ENCODE measurements around the gene MEGF10. TPM values are rescaled to one million over a fixed set of nuclear protein-coding genes. Genes with fewer than 3 reads are reported as not detected.
"Not testable (repeated sequence)": the region's sequence is repeated elsewhere in the genome, so short reads cannot be mapped to it uniquely, and the experiment has no call there.

The MEGF10 gene
- total RNA-seq, 2 experiments from 2014 or later, result not detected

DNA sequence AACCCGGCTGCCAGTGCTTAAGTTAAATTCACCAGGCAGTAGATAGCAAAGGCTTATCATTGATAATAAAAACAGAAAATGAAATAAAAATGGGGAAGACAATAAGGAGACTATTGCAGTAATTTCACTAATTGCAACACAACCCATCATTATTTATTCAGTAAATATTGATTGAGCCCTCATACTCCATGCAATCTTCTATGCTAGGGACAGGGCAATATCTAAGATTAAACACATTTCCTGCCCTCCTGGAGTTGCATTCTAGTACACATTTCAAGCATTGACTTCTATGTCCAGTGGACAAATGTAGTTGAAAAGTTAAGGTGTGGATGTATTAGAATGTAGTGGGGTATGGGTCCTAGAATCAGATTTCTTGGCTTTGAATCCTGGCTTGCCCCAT is 12.8 kb downstream of the MEGF10 start:
- POLR2A ChIA-PET, result no interaction called here
- H3K4me1 Mint-ChIP-seq (ENCODE audit: low read depth), result no peaks in the 10 kb centered on the region
- no peak overlapping the region for H3K27ac Mint-ChIP-seq
- CTCF ChIA-PET, result interaction anchor here (2.3 kb wide), 1 partner anchor 10 kb away, joined by 11 read pairs; no protein-coding TSS in a partner anchor
- DNase-seq, result no peak
- intact Hi-C loops (cut with micrococcal nuclease), result no loop called here
- H3K9me3 Mint-ChIP-seq, result no peaks in the 10 kb centered on the region
- no peaks in the 10 kb centered on the region for H3K36me3 Mint-ChIP-seq
- H3K27me3 Mint-ChIP-seq, result peaks cover 8% of the 10 kb centered on the region
- H3K4me3 Mint-ChIP-seq, result no peak overlapping the region

DNA sequence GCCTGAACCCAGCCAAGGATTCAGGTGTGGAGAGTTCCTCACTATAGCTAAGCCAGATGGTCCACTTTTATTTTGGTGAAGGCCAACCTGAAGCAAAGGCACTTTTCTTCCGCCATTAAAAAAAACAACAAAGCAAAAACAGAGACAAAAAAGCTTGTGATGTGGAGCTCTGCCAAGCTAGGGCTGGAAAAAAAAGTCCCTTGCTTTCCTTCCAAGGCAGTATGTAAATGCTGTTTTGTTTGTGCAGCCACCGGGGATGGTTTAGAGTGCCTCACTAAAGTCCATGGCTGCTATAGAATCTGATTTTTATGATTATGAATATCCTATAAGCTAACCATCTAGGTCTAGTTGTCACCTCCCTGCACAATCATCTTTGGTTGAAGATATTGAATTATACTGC is 14.9 kb downstream of the MEGF10 start:
- POLR2A ChIA-PET, result no interaction called here
- peaks cover 7% of the 10 kb centered on the region for H3K27me3 Mint-ChIP-seq
- H3K36me3 Mint-ChIP-seq, result no peaks in the 10 kb centered on the region
- DNase-seq, result no peak
- intact Hi-C loops (cut with micrococcal nuclease), result no loop called here
- H3K27ac Mint-ChIP-seq, result no peak overlapping the region
- no peaks in the 10 kb centered on the region for H3K9me3 Mint-ChIP-seq
- H3K4me3 Mint-ChIP-seq, result no peak overlapping the region
- CTCF ChIA-PET, result interaction anchor here (0.5 to 2.3 kb wide), 4 partner anchors 8 to 303 kb away, joined by 3 to 11 read pairs (median 3); no protein-coding TSS in a partner anchor
- H3K4me1 Mint-ChIP-seq (ENCODE audit: low read depth), result no peaks in the 10 kb centered on the region

DNA sequence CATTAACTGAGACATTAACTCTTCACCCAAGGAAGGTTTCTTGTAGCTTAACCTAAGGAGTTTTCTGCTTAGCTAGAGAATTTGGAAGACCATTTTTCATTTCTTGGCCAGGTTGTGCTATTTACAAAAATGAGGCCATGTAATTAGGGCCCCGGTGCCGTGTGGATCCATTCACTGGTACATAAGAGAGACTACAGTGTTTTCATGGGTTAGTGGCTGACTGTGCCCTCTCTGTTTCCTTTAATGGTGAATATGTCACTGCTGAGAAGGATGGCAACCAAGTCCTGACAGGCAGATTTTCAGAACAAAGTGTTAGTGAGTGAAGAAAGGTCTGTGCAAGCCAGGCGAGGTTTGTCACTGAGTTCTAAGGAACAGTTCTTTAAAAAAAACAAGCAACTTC is 15.4 kb downstream of the MEGF10 start:
- Mint-ChIP-seq H3K36me3 (no peaks in the 10 kb centered on the region), H3K27ac (no peak overlapping the region), H3K27me3 (peaks cover 6% of the 10 kb centered on the region), H3K9me3 (no peaks in the 10 kb centered on the region), H3K4me3 (no peak overlapping the region), H3K4me1 (ENCODE audit: low read depth) (no peaks in the 10 kb centered on the region)
- intact Hi-C loops (cut with micrococcal nuclease), result no loop called here
- ChIA-PET CTCF (interaction anchor here (0.5 to 2.3 kb wide), 4 partner anchors 8 to 304 kb away, joined by 3 to 11 read pairs (median 3); no protein-coding TSS in a partner anchor), POLR2A (no interaction called here)
- no peak for DNase-seq

DNA sequence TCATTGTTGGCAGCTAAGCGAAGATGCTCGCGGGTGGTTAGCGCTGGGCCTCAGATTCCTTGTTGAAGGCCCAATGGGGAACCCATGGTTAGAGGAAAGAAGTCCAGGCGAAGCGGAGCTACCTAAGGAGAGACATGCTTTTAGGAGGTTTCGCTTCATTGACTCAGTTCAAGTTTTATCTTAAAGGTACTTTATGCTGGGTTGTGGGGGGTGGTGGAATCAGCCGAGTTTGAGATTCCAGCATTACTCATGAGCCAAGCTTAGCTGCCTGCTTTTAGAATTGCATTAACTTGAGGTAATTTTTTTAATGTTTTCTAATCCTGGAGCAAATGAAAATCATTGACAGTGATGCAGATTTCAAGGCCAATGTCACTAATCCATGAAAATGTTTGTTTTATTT is 16.1 kb downstream of the MEGF10 start:
- CTCF ChIA-PET, result no interaction called here
- no peak for DNase-seq
- Mint-ChIP-seq H3K27me3 (peaks cover 6% of the 10 kb centered on the region), H3K36me3 (no peaks in the 10 kb centered on the region), H3K4me1 (ENCODE audit: low read depth) (no peaks in the 10 kb centered on the region), H3K27ac (no peak overlapping the region), H3K4me3 (no peak overlapping the region), H3K9me3 (no peaks in the 10 kb centered on the region)
- intact Hi-C loops (cut with micrococcal nuclease), result no loop called here
- POLR2A ChIA-PET, result no interaction called here

DNA sequence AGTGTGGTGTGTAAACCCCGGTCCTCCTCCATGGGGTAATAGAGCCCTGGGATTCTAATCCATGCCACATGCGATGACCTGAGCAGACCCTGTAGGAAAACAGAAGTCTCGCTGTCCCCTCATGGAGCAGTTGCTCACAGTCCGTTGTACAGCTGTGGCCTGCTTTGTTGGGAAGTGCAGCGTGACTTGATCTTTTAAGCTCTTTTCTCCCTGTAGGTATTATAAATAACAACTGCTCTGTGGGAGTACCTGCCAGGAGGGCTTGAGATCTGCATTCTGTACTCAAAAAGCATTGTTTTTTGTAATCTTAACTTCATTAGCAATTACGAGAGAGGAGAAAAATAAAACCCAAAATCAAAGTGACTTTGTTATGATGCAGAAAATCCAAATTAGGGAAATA is 17.3 kb downstream of the MEGF10 start:
- Mint-ChIP-seq H3K36me3 (no peaks in the 10 kb centered on the region), H3K4me1 (ENCODE audit: low read depth) (no peaks in the 10 kb centered on the region), H3K9me3 (no peaks in the 10 kb centered on the region), H3K27ac (no peak overlapping the region), H3K27me3 (peaks cover 2% of the 10 kb centered on the region), H3K4me3 (no peak overlapping the region)
- DNase-seq, result no peak
- CTCF ChIA-PET, result no interaction called here
- intact Hi-C loops (cut with micrococcal nuclease), result no loop called here
- POLR2A ChIA-PET, result no interaction called here

DNA sequence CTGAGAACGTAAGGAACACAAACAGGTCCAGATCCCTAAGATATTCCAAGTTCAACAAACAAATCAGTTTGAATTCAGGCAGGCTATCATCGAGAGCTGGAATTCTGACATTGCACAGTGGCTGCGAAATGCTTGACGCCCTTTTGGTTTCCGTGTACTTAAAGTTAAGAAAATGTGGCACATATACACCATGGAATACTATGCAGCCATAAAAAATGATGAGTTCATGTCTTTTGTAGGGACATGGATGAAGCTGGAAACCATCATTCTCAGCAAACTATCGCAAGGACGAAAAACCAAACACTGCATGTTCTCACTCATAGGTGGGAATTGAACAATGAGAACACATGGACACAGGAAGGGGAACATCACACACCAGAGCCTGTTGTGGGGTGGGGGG is 17.7 kb downstream of the MEGF10 start:
- POLR2A ChIA-PET; H3K4me3 Mint-ChIP-seq; CTCF ChIA-PET; H3K27me3 Mint-ChIP-seq; intact Hi-C loops (cut with micrococcal nuclease); DNase-seq; H3K4me1 Mint-ChIP-seq (ENCODE audit: low read depth); H3K27ac Mint-ChIP-seq; H3K36me3 Mint-ChIP-seq; H3K9me3 Mint-ChIP-seq: not testable (repeated sequence)

DNA sequence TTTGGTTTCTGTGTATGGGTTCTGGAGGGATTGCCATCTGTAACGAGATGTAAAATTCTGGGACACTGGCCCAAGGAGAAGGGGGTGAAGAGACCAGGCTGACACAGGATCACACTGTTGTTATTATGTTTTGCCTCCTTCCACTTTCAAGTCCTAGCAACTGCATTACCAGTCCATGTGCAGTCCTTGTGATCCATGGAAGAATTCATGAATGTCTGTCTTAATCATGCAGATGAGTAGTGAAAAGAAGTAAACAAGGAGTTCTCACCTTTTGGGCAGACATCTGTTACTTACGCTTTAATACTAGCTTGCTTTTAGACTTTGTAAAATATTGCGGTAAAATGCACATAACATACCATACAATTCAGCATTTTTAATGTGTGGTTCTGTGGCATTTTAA is 18.3 kb downstream of the MEGF10 start:
- ChIA-PET CTCF (no interaction called here), POLR2A (no interaction called here)
- intact Hi-C loops (cut with micrococcal nuclease), result no loop called here
- no peak for DNase-seq
- H3K36me3 Mint-ChIP-seq, result no peaks in the 10 kb centered on the region
- H3K27ac Mint-ChIP-seq, result no peak overlapping the region
- no peaks in the 10 kb centered on the region for H3K9me3 Mint-ChIP-seq
- peaks cover 2% of the 10 kb centered on the region for H3K4me1 Mint-ChIP-seq (ENCODE audit: low read depth)
- peaks cover 5% of the 10 kb centered on the region for H3K27me3 Mint-ChIP-seq
- H3K4me3 Mint-ChIP-seq, result no peak overlapping the region

DNA sequence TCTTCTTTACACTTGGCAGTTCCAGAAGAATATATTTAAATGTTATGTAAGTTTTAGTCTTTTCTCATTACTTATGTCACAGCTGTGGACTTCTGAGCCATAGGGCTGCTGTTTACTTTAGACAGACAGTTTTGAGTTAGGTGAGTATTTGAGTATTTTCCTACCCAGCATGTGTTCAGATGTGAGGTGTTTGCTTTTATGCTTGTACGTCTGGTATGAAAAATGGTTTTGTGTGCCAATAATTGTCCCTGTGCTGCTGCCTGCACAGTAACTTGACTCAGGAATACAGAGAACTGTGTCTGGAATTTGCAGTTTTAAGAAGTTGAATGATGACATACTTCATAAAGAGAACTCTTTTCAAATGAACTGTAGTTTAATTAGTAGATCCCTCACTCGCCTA is 20.8 kb downstream of the MEGF10 start:
- intact Hi-C loops (cut with micrococcal nuclease), result loop anchor here (10.0 kb wide), 1 partner anchor 277 kb away; the partner anchor contains the start of gene MARCHF3
- DNase-seq, result no peak
- Mint-ChIP-seq H3K9me3 (no peaks in the 10 kb centered on the region), H3K36me3 (no peaks in the 10 kb centered on the region), H3K4me3 (no peak overlapping the region), H3K4me1 (ENCODE audit: low read depth) (peaks cover 2% of the 10 kb centered on the region), H3K27me3 (peaks cover 7% of the 10 kb centered on the region), H3K27ac (no peak overlapping the region)
- ChIA-PET CTCF (no interaction called here), POLR2A (no interaction called here)

DNA sequence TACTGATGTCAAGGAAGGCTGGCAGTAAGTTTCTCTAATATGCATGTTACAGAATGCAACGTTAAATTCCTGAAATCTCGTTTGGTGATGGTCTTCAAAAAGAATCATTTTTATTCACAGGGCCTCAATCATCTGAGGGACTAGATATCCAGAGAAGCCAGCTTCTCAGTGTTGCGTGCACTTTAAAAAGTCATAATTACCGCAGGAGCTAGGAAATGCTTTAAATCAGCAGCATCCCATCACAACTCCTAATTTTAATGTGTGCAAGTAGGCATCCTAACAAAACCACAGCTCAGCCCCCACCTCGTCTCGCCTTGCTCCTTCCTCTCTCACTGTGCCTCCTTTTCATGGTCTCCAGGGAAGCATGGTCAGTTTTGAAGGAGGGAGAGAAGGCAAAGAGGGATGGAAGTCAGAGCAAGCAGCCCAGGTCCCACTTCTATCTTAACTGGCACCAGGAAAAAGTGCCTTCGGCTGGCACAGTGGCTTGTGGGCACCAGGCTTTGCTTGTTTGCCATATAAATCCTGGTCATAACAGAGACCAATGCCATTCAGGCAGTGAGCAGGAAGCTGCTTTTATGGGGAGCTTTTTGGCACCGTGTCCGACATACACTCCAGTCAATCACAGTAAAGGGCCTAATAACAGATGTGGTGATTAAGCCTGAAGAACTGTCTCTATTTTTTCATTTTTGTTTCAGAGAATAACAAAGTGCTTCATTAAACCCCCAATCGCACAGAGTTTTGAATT is 21.4 kb downstream of the MEGF10 start:
- peaks cover 2% of the 10 kb centered on the region for H3K4me1 Mint-ChIP-seq (ENCODE audit: low read depth)
- H3K27me3 Mint-ChIP-seq, result peaks cover 7% of the 10 kb centered on the region
- H3K9me3 Mint-ChIP-seq, result no peaks in the 10 kb centered on the region
- ChIA-PET CTCF (interaction anchor here (0.6 to 1.2 kb wide), 5 partner anchors 9 to 709 kb away, joined by 3 read pairs; no protein-coding TSS in a partner anchor), POLR2A (no interaction called here)
- no peak for DNase-seq
- intact Hi-C loops (cut with micrococcal nuclease), result loop anchor here (10.0 kb wide), 1 partner anchor 277 kb away; the partner anchor contains the start of gene MARCHF3
- no peaks in the 10 kb centered on the region for H3K36me3 Mint-ChIP-seq
- H3K4me3 Mint-ChIP-seq, result no peak overlapping the region
- H3K27ac Mint-ChIP-seq, result no peak overlapping the region

DNA sequence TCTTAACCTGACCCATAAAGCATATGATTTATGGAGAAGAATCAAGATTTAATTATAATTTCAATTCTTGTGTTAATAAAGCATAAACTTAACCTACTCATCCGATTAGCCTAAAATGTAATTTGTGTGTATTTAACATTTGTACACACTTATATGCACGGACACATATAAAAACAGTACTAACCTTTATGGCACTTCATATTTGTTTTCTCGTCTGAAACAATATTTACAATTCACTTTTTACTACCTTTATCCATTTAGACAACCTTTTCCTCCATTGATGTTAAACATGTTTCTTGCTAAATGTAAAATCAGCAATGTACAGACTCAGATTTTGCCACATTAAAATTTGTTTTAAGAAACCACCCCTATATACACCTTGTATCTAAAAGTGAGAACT is 22.8 kb downstream of the MEGF10 start:
- Mint-ChIP-seq H3K36me3 (no peaks in the 10 kb centered on the region), H3K27ac (no peak overlapping the region), H3K4me3 (no peak overlapping the region), H3K9me3 (no peaks in the 10 kb centered on the region), H3K27me3 (peaks cover 5% of the 10 kb centered on the region), H3K4me1 (ENCODE audit: low read depth) (peaks cover 2% of the 10 kb centered on the region)
- CTCF ChIA-PET, result interaction anchor here (0.6 to 2.7 kb wide), 12 partner anchors 9 to 844 kb away, joined by 3 to 11 read pairs (median 4); no protein-coding TSS in a partner anchor
- POLR2A ChIA-PET, result no interaction called here
- intact Hi-C loops (cut with micrococcal nuclease), result loop anchor here (10.0 kb wide), 1 partner anchor 279 kb away; the partner anchor contains the start of gene MARCHF3
- DNase-seq, result no peak

DNA sequence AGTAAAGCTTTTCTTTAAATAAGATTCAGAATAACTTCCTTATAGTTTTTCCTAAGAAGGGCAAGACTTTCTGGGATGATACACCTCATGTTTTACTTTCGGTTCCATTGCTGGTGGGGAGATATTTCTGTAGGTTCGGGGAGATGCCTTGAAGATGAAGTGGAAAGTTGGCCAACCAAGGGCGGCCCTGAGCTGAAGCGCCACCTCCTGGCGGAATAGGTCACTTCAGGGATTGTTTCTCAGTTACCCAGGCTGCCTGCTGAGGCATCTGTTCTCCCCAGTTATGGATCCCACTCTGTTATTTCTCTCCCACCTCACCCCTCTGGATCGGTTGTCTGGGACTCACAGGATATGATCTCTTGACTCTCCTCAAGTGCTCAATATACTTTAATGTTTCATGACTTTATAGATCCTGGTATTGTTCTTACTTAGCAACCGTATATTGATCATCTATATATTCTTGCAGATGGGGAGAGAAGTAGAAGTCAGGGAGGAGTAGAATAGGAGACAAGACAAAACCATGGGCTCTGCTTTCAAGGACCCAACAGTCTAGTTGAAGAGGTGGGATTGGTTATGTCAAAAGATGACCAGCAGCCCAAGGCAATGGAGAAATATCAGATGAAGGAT is 23.4 kb downstream of the MEGF10 start:
- DNase-seq, result peak; percentile 76
- H3K36me3 Mint-ChIP-seq, result no peaks in the 10 kb centered on the region
- H3K9me3 Mint-ChIP-seq, result no peaks in the 10 kb centered on the region
- H3K4me3 Mint-ChIP-seq, result no peak overlapping the region
- peaks cover 2% of the 10 kb centered on the region for H3K4me1 Mint-ChIP-seq (ENCODE audit: low read depth)
- ChIA-PET POLR2A (no interaction called here), CTCF (interaction anchor here (0.6 to 2.7 kb wide), 12 partner anchors 9 to 843 kb away, joined by 3 to 11 read pairs (median 4); no protein-coding TSS in a partner anchor)
- peaks cover 5% of the 10 kb centered on the region for H3K27me3 Mint-ChIP-seq
- intact Hi-C loops (cut with micrococcal nuclease), result loop anchor here (1.0 to 10.0 kb wide), 3 partner anchors 279 to 658 kb away; partner anchors contain the start of gene MARCHF3
- no peak overlapping the region for H3K27ac Mint-ChIP-seq

DNA sequence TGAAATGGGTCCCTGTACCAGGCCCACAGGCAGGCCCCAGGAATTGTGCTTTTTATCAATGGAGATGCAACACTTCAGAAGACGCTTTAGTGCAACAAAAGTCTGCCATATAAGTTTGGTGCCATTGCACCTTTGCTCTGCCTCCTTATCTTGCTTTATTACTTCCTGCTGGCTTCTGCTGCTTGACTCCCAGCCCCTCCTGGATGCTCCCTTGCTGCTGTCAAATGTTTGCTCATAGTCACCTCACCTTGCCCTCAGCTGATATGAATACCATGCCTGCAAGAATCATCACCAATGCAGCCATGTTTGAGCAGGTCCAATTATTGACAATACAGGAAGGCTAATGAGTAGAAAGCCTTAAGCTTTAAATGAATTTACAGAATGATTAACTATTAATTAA is 25.4 kb downstream of the MEGF10 start:
- ChIA-PET CTCF (interaction anchor here (0.8 to 2.7 kb wide), 2 partner anchors 38 to 659 kb away, joined by 3 to 9 read pairs; no protein-coding TSS in a partner anchor), POLR2A (no interaction called here)
- Mint-ChIP-seq H3K9me3 (no peaks in the 10 kb centered on the region), H3K27me3 (peaks cover 5% of the 10 kb centered on the region), H3K4me3 (no peak overlapping the region), H3K27ac (no peak overlapping the region), H3K4me1 (ENCODE audit: low read depth) (peaks cover 10% of the 10 kb centered on the region), H3K36me3 (no peaks in the 10 kb centered on the region)
- intact Hi-C loops (cut with micrococcal nuclease), result loop anchor here (10.0 kb wide), 1 partner anchor 281 kb away; the partner anchor contains the start of gene MARCHF3
- DNase-seq, result no peak

Measured in activated CD4-positive, alpha-beta memory T cell treated with anti-CD3 and anti-CD28 coated beads for 36 hours (primary cell).